ENCODE data around the gene RAB33A. TPM values are rescaled to one million over a fixed set of nuclear protein-coding genes. Genes with fewer than 3 reads are reported as not detected.

The RAB33A gene
- total and polyA plus RNA-seq, 9 of the 15 experiments (the other 6 are each of a cell fraction or from before 2014, with no cell fraction given), result 0.04 to 0.20 (median 0.06) TPM; not detected in 4

DNA sequence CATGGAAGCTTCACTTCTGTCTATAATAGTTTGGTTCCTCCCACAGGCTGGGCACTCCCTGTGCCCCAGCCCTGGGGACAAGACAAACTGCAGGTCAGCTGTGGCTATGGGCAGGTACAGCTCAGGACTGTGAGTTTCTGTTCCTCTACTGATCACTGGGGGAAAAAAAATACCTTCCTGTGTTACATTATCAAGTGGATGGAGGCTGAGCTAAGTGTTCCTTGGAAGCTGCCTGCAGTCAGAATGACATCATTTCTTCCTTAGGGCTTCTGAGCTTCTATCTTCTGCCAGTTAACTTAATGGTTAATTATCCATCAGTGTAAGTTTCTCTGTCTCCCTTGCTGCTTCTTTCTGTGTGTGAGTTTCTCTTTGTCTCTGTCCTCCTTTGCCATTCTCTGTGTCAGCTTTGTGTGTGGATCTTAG lies 4.6 kb downstream of the RAB33A start:
- Histone ChIP-seq H3K79me2 (ENCODE audit: control insufficient read depth, insufficient read depth, low read length) (no peaks in the 10 kb centered on the region), H4K20me1 (replicated peaks; ENCODE audit: control insufficient read depth, insufficient read depth, low read length) (peaks cover 11% of the 10 kb centered on the region), H3K27ac (ENCODE audit: extremely low read depth, low read depth, low read length) (no peak overlapping the region), H3K9me3 (replicated peaks; ENCODE audit: control insufficient read depth, insufficient read depth, low read depth, low read length) (no peaks in the 10 kb centered on the region; the same call in 1 of the 2 replicates), H3K36me3 (ENCODE audit: control insufficient read depth, insufficient read depth, low read length) (no peaks in the 10 kb centered on the region), H2AFZ (ENCODE audit: low read depth, low read length) (no peak overlapping the region), H3K9ac (ENCODE audit: insufficient read depth in 1 of 2, low read depth in 2 of 2, low read length in 2 of 2) (no peak overlapping the region), H3K4me3 (no peak overlapping the region), H3K9me1 (ENCODE audit: control insufficient read depth, insufficient read depth, low read length) (peaks cover 4% of the 10 kb centered on the region), H3K4me1 (replicated peaks in 1 of 2; ENCODE audit: control insufficient read depth in 2 of 2, insufficient read depth in 2 of 2, low read length in 2 of 2) (peaks cover 28 to 41% of the 10 kb centered on the region in 2 experiments), H3K27me3 (ENCODE audit: control insufficient read depth in 2 of 2, insufficient read depth in 2 of 2, low read length in 2 of 2) (no peaks in the 10 kb centered on the region), H3K4me2 (ENCODE audit: insufficient read depth, low read length) (no peak overlapping the region)
- no peak for DNase-seq (ENCODE audit: extremely low read depth in 1 of 4, low spot score in 3 of 4)
- CTCF ChIA-PET (ENCODE audit: low intra/inter-chr PET ratio), result interaction anchor here (0.6 kb wide), 1 partner anchor 9 kb away, joined by 3 read pairs; no protein-coding TSS in a partner anchor
- no TSS peak for BruUV-seq (replicated peaks)
- intact Hi-C loops (cut with micrococcal nuclease), result no loop called here
- no peak for ATAC-seq
- POLR2A ChIA-PET, result interaction anchor here (0.6 to 1.6 kb wide), 5 partner anchors 10 to 164 kb away, joined by 3 to 12 read pairs (median 4); partner anchors contain the start of genes AIFM1 and SLC25A14
- FAIRE-seq, result no peak
- in situ Hi-C loops (cut with MboI), result no loop called here
- TF ChIP-seq, protein P1, sequence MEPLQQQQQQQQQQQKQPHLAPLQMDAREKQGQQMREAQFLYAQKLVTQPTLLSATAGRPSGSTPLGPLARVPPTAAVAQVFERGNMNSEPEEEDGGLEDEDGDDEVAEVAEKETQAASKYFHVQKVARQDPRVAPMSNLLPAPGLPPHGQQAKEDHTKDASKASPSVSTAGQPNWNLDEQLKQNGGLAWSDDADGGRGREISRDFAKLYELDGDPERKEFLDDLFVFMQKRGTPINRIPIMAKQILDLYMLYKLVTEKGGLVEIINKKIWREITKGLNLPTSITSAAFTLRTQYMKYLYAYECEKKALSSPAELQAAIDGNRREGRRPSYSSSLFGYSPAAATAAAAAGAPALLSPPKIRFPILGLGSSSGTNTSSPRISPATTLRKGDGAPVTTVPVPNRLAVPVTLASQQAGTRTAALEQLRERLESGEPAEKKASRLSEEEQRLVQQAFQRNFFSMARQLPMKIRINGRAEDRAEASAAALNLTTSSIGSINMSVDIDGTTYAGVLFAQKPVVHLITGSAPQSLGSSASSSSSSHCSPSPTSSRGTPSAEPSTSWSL (CRISPR knock-in tag; IDR thresholded peaks at IDR 0.05; ENCODE audit: borderline replicate concordance), result no peak
- TF ChIP-seq, protein P2, sequence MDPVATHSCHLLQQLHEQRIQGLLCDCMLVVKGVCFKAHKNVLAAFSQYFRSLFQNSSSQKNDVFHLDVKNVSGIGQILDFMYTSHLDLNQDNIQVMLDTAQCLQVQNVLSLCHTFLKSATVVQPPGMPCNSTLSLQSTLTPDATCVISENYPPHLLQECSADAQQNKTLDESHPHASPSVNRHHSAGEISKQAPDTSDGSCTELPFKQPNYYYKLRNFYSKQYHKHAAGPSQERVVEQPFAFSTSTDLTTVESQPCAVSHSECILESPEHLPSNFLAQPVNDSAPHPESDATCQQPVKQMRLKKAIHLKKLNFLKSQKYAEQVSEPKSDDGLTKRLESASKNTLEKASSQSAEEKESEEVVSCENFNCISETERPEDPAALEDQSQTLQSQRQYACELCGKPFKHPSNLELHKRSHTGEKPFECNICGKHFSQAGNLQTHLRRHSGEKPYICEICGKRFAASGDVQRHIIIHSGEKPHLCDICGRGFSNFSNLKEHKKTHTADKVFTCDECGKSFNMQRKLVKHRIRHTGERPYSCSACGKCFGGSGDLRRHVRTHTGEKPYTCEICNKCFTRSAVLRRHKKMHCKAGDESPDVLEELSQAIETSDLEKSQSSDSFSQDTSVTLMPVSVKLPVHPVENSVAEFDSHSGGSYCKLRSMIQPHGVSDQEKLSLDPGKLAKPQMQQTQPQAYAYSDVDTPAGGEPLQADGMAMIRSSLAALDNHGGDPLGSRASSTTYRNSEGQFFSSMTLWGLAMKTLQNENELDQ (CRISPR knock-in tag; IDR thresholded peaks at IDR 0.05; ENCODE audit: borderline replicate concordance), result no peak
- no peak for TF ChIP-seq MEF2D (tag; conservative IDR thresholded peaks at IDR 0.05; ENCODE audit: low read depth)
- no peak for TF ChIP-seq CREB1 (IDR thresholded peaks at IDR 0.05)
- no peak for TF ChIP-seq CREB1 (CRISPR knock-in tag; IDR thresholded peaks at IDR 0.05)
- TF ChIP-seq TEAD4 (IDR thresholded peaks at IDR 0.05; ENCODE audit: low read length), result no peak
- TF ChIP-seq TEAD4 (CRISPR knock-in tag; IDR thresholded peaks at IDR 0.05; ENCODE audit: borderline replicate concordance), result no peak
- peak; percentile 73; the same call in 1 of the 2 replicates for TF ChIP-seq ATF7 (IDR thresholded peaks at IDR 0.05)
- TF ChIP-seq, protein P3, sequence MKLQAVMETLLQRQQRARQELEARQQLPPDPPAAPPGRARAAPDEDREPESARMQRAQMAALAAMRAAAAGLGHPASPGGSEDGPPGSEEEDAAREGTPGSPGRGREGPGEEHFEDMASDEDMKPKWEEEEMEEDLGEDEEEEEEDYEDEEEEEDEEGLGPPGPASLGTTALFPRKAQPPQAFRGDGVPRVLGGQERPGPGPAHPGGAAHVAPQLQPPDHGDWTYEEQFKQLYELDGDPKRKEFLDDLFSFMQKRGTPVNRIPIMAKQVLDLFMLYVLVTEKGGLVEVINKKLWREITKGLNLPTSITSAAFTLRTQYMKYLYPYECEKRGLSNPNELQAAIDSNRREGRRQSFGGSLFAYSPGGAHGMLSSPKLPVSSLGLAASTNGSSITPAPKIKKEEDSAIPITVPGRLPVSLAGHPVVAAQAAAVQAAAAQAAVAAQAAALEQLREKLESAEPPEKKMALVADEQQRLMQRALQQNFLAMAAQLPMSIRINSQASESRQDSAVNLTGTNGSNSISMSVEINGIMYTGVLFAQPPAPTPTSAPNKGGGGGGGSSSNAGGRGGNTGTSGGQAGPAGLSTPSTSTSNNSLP (IDR thresholded peaks at IDR 0.05; ENCODE audit: borderline replicate concordance, low read depth, low read length), result no peak
- no peak for TF ChIP-seq ZBTB17 (CRISPR knock-in tag; IDR thresholded peaks at IDR 0.05)
- no peak for TF ChIP-seq ZNF239 (CRISPR knock-in tag; IDR thresholded peaks at IDR 0.05)
- TF ChIP-seq, protein P4, sequence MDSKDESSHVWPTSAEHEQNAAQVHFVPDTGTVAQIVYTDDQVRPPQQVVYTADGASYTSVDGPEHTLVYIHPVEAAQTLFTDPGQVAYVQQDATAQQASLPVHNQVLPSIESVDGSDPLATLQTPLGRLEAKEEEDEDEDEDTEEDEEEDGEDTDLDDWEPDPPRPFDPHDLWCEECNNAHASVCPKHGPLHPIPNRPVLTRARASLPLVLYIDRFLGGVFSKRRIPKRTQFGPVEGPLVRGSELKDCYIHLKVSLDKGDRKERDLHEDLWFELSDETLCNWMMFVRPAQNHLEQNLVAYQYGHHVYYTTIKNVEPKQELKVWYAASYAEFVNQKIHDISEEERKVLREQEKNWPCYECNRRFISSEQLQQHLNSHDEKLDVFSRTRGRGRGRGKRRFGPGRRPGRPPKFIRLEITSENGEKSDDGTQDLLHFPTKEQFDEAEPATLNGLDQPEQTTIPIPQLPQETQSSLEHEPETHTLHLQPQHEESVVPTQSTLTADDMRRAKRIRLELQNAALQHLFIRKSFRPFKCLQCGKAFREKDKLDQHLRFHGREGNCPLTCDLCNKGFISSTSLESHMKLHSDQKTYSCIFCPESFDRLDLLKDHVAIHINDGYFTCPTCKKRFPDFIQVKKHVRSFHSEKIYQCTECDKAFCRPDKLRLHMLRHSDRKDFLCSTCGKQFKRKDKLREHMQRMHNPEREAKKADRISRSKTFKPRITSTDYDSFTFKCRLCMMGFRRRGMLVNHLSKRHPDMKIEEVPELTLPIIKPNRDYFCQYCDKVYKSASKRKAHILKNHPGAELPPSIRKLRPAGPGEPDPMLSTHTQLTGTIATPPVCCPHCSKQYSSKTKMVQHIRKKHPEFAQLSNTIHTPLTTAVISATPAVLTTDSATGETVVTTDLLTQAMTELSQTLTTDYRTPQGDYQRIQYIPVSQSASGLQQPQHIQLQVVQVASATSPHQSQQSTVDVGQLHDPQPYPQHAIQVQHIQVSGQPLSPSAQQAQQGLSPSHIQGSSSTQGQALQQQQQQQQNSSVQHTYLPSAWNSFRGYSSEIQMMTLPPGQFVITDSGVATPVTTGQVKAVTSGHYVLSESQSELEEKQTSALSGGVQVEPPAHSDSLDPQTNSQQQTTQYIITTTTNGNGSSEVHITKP (IDR thresholded peaks at IDR 0.05; ENCODE audit: partially characterized antibody), result peak; percentile 49
- no peak for TF ChIP-seq ZNF146 (CRISPR knock-in tag; IDR thresholded peaks at IDR 0.05; ENCODE audit: unreplicated experiment)
- TF ChIP-seq GTF2E2 (tag; IDR thresholded peaks at IDR 0.05), result no peak

Measured in K562 (cell line).